Right atrium auricular region (tissue), 2 donors: ENCODE measurements around the gene SLC17A9. TPM values are rescaled to one million over a fixed set of nuclear protein-coding genes. Genes with fewer than 3 reads are reported as not detected.

Experiments
- DNase-seq: peaks from one replicate; pipeline ENCODE4 v3.0.0-alpha.2; 2019; ENCODE audit warnings: low spot score
- H3K27ac ChIP-seq, 2 donors: fragments of 200-600 bp; sonication (generic); 1 replicate in 1 of 2; 2 replicates in 1 of 2; pipeline ENCODE4 v1.5.1; 2016 to 2019
- H3K27me3 ChIP-seq, 2 donors: fragments of 200-600 bp; sonication (generic); one replicate each; pipeline versions ENCODE4 v1.5.1 to v1.6.0; 2017 to 2019
- H3K36me3 ChIP-seq: fragments of 200-600 bp; sonication (generic); one replicate; pipeline ENCODE4 v1.5.1; 2016
- H3K4me1 ChIP-seq, 2 donors: fragments of 200-600 bp; sonication (generic); one replicate each; pipeline versions ENCODE4 v1.5.1 to v1.6.0; 2017 to 2019
- H3K4me3 ChIP-seq, 2 donors: fragments of 200-600 bp; sonication (generic); 1 replicate in 1 of 2; 2 replicates in 1 of 2; pipeline ENCODE4 v1.5.1; 2017 to 2019; ENCODE audit warnings: mild to moderate bottlenecking in 1 of 2, moderate library complexity in 1 of 2
- H3K9me3 ChIP-seq, 2 donors: fragments of 200-600 bp; sonication (generic); one replicate each; pipeline ENCODE4 v1.5.1; 2019
- total RNA-seq, 2 donors: library from RNA; depleted of rRNA; stranded (reverse); fragments of >200 nt; gene quantifications; one replicate each; pipeline ENCODE4 v1.1.0, GENCODE V29; 2016
- TF ChIP-seq, protein P1 (sequence below), 2 donors: fragments of 200-600 bp; sonication (generic); IDR thresholded peaks; one replicate each; pipeline ENCODE4 v1.5.1; 2019; ENCODE audit warnings: antibody characterized with exemption in 2 of 2

Gene SLC17A9
- total RNA-seq, 2 donors from 2014 or later = 1.3 to 1.8 TPM

DNA sequence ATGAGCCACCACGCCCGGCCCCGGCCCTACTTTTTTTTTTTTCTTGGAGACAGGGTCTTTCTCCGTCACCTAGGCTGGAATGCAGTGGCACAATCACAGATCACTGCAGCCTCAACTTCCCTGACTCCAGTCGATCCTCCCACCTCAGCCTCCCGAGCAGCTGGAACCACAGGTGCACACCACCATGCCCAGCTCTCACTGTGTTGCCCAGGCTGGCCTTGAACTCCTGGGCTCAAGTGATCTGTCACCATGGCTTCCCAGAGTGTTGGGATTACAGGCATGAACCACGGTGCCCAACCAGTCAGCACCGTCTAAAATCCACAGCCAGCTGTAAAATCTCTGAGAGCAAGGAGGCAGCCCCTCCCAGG, 17.4 kb downstream of the SLC17A9 start:
- TF ChIP-seq, protein P1, sequence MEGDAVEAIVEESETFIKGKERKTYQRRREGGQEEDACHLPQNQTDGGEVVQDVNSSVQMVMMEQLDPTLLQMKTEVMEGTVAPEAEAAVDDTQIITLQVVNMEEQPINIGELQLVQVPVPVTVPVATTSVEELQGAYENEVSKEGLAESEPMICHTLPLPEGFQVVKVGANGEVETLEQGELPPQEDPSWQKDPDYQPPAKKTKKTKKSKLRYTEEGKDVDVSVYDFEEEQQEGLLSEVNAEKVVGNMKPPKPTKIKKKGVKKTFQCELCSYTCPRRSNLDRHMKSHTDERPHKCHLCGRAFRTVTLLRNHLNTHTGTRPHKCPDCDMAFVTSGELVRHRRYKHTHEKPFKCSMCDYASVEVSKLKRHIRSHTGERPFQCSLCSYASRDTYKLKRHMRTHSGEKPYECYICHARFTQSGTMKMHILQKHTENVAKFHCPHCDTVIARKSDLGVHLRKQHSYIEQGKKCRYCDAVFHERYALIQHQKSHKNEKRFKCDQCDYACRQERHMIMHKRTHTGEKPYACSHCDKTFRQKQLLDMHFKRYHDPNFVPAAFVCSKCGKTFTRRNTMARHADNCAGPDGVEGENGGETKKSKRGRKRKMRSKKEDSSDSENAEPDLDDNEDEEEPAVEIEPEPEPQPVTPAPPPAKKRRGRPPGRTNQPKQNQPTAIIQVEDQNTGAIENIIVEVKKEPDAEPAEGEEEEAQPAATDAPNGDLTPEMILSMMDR (IDR thresholded peaks at IDR 0.05) = no peak
- Histone ChIP-seq H3K4me3 (no peak overlapping the region), H3K36me3 (no peaks in the 10 kb centered on the region), H3K9me3 (no peaks in the 10 kb centered on the region), H3K4me1 (peaks cover 0 to 8% of the 10 kb centered on the region in 2 donors), H3K27ac (no peak overlapping the region), H3K27me3 (peaks cover 7 to 12% of the 10 kb centered on the region in 2 donors)
- no peak for DNase-seq

DNA sequence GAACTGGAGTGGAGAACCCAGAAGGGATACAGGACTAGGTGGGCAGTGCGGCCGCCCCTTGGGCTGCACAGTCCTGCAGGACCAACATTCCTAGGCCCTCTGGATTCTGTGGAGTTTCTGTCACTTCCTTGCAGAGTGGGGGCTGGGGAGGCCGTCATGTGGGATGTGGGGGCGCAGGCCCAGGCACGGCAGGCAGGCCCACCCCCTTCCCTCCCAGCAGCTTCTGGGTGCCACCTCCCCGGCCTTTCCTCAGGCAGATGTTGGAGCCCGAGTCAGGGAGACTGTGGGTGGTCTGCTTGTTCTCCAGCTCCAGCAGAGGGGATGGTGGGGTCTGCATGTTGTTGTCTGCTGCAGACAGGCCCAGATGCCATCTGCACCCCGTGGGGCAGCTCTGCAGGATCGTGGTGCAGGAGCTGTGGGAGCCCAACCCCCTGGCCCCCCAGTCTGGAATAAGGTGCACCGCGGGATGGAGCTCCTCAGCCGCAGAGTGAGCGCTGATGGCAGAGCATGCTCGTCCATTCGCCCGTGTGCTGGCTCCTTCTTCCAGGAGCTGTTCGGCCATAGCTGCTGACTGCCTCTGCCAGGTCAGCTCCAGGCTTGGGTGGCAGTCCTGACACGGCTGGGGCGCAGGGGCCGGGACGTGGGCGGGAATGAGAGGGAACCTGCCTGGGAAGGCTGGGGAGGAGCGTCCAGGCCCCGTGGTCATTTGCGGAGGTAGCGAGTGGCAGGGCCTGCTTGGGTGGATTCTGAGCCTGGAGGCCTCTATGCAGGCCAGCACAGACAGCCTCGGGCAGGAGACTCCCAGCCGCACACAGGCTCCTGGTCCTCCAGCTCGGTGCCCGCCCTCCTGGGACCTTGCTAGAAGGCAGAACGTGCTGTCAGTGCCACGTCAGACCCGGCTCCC, 18.1 kb downstream of the SLC17A9 start:
- DNase-seq = no peak
- TF ChIP-seq, protein P1 (IDR thresholded peaks at IDR 0.05) = no peak
- Histone ChIP-seq H3K27me3 (peaks cover 7 to 18% of the 10 kb centered on the region in 2 donors), H3K4me1 (peaks cover 0 to 8% of the 10 kb centered on the region in 2 donors), H3K27ac (no peak overlapping the region), H3K9me3 (no peaks in the 10 kb centered on the region), H3K4me3 (no peak overlapping the region), H3K36me3 (no peaks in the 10 kb centered on the region)

DNA sequence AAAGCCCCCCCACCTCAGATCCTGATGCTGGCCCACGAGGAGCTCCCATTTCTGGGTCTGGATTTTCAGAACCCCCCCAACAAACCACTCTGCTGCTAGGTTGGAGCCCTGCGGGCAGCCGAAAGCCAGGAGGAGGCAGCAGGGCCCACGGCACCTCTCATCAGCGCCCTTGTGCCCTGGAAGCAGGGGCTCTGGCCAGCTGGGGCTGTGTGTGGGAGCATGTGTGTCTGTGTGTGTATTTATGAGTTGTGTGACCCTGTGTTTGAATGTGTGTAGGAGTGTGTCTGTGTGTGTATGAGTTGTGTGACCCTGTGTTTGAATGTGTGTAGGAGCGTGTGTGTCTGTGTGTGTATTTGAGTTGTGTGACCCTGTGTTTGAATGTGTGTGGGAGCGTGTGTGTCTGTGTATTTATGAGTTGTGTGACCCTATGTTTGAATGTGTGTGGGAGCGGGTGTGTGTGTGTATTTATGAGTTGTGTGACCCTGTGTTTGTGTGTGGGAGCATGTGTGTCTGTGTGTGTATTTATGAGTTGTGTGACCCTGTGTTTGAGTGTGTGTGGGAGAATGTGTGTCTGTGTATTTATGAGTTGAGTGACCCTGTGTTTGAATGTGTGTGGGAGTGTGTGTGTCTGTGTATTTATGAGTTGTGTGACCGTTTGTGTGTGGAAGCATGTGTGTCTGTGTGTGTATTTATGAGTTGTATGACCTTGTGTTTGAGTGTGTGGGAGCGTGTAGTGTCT, 18.9 kb downstream of the SLC17A9 start:
- Histone ChIP-seq H3K9me3 (no peaks in the 10 kb centered on the region), H3K4me1 (peaks cover 0 to 8% of the 10 kb centered on the region in 2 donors), H3K36me3 (no peaks in the 10 kb centered on the region), H3K4me3 (no peak overlapping the region), H3K27ac (no peak overlapping the region), H3K27me3 (peaks cover 7 to 18% of the 10 kb centered on the region in 2 donors)
- DNase-seq = no peak
- TF ChIP-seq, protein P1 (IDR thresholded peaks at IDR 0.05) = no peak

DNA sequence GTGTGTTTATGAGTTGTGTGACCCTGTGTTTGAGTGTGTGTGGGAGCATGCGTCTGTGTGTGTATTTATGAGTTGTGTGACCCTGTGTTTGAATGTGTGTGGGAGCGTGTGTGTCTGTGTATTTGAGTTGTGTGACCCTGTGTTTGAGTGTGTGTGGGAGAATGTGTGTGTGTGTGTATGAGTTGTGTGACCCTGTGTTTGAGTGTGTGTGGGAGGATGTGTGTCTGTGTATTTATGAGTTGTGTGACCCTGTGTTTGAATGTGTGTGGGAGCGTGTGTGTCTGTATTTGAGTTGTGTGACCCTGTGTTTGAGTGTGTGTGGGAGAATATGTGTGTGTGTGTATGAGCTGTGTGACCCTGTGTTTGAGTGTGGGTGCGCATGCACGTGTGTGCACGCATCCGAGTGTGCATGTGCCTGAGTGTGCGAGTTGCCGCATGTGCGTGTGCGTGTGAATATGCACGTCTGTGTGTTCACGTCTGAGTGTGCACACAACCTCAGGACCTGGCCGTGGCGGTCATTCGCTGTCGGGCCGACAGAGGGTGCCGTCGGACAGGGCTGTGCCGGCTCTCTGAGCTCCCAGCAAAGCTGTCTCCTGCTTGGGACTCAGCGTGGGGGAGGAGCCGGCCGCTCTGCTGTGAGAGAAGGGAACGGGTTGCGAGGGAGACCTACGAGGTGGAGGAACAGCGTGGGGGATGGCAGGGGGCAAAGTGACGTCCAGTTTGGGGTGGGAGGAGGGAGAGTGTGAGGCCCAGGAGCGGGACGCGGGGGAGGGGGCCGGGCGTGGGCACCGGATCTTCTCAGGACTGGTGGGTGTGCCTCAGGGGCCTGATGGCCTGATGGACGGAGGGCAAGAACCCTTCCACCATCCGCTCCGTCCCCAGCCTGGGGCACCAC, 19.7 kb downstream of the SLC17A9 start:
- Histone ChIP-seq H3K27ac (no peak overlapping the region), H3K27me3 (peaks cover 7 to 18% of the 10 kb centered on the region in 2 donors), H3K4me1 (peaks cover 0 to 8% of the 10 kb centered on the region in 2 donors), H3K36me3 (no peaks in the 10 kb centered on the region), H3K4me3 (peak overlapping the region; percentile 9 to 45), H3K9me3 (no peaks in the 10 kb centered on the region)
- TF ChIP-seq, protein P1 (IDR thresholded peaks at IDR 0.05) = peak; percentile 73 to 87
- DNase-seq = peak; percentile 83
